ENCODE data around the gene TAGLN.

The TAGLN gene

DNA sequence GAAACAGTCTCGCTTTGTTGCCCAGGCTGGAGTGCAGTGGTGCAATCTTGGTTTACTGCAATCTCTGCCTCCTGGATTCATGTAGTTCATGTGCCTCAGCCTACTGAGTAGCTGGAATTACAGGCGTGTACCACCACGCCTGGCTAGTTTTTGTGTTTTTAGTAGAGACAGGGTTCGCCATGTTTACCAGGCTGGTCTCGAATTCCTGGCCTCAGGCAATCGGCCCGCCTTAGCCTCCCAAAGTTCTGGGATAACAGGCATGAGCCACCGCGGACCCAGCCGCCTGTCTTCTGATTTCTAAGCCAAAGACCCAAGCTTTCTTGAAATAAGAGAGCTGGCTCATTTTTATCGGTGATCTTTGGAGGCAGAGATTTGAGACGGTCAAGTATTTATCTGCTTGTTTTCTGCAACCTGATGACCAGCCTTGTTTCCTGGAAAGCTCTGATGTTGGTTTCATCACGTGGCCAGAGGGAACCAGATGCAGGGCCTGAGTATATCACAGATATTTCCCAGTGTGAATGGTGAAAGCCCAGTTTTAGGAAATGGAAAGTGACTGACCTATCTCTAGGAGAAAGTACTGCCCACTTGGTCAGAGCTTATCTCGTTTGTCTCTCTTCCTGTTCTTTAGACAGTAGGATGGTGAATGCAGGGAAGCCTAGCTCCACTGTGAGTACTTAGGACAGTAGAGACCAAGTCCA, 26.3 kb upstream of the TAGLN start:
- H3K36me3 ChIP-seq (ENCODE audit: control insufficient read depth, low read depth, low read length) = peaks cover 18% of the 10 kb centered on the region
- H3K27ac ChIP-seq (ENCODE audit: low read length) = no peak overlapping the region
- no peaks in the 10 kb centered on the region for H3K27me3 ChIP-seq (ENCODE audit: control insufficient read depth, insufficient read depth, low read length)
- no peak overlapping the region for H3K4me3 ChIP-seq (ENCODE audit: low read length)
- no peak overlapping the region for H3K9ac ChIP-seq (ENCODE audit: low read length)
- peaks cover 5% of the 10 kb centered on the region for H3K4me1 ChIP-seq (ENCODE audit: control insufficient read depth, low read depth, low read length)
- H3K9me3 ChIP-seq (ENCODE audit: control insufficient read depth, low read depth, low read length) = no peaks in the 10 kb centered on the region

DNA sequence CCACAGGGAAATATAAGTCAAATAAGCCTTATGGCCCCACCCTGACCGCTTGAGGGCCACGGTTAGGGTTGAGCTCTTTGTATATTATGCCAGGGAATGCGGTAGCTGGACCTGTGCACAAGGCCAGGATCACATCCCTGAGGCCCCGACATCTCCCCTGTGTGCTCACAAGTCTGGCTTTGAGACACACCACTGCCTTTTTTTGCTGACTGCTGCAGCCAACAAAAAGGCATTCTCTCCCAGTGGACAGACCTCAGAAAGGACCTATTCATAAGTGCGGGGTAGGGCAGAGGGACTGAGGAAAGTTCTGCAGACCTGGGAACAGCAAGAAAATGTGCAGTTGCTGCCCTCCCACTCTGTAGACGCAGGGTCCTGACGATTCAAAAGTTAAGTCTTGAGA, 24.1 kb upstream of the TAGLN start:
- Histone ChIP-seq H3K36me3 (ENCODE audit: control insufficient read depth, low read depth, low read length) (peaks cover 4% of the 10 kb centered on the region), H3K9ac (ENCODE audit: low read length) (no peak overlapping the region), H3K27me3 (ENCODE audit: control insufficient read depth, insufficient read depth, low read length) (no peaks in the 10 kb centered on the region), H3K4me3 (ENCODE audit: low read length) (no peak overlapping the region), H3K27ac (ENCODE audit: low read length) (no peak overlapping the region), H3K9me3 (ENCODE audit: control insufficient read depth, low read depth, low read length) (no peaks in the 10 kb centered on the region), H3K4me1 (ENCODE audit: control insufficient read depth, low read depth, low read length) (peaks cover 13% of the 10 kb centered on the region)

DNA sequence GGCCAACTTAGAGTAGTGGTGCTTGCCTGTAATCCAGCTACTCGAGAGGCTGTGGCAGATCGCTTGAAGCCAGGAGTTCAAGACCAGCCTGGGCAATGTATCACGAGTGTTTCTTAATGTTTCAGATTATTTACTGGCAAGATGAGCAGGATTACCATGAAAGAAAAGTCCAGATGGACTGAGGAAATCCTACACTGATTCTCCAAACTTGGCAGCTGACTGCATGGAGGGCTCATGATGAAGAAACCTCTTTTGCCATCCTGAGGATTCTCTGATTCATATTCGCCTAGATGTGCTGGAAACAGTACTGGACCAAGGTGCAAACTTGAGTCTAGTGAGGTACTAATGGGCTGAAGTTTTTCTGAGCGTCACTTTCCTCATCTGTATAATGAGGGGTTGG, 23.4 kb upstream of the TAGLN start:
- Histone ChIP-seq H3K27ac (ENCODE audit: low read length) (no peak overlapping the region), H3K36me3 (ENCODE audit: control insufficient read depth, low read depth, low read length) (peaks cover 4% of the 10 kb centered on the region), H3K4me1 (ENCODE audit: control insufficient read depth, low read depth, low read length) (peaks cover 13% of the 10 kb centered on the region), H3K4me3 (ENCODE audit: low read length) (no peak overlapping the region), H3K9ac (ENCODE audit: low read length) (no peak overlapping the region), H3K9me3 (ENCODE audit: control insufficient read depth, low read depth, low read length) (no peaks in the 10 kb centered on the region), H3K27me3 (ENCODE audit: control insufficient read depth, insufficient read depth, low read length) (no peaks in the 10 kb centered on the region)

DNA sequence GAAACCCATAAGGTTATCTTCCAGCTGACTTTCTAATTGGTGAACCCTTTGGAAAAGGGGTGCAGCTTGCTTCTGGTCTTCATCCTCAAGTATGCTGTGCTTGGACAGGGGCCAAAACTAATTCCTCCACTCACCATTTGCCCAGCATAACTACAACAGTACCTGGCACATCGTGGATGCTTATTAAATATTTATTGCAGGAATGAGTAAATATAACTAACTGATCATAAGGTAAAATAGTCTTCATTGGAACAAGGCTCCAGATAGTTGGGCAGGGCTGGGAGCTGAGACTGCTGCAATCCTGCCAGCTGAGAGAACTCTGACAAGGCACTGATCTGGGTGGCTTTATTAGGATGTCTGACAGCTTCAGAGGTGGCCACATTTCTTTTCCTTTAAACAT, 23.0 kb upstream of the TAGLN start:
- no peak overlapping the region for H3K4me3 ChIP-seq (ENCODE audit: low read length)
- peaks cover 15% of the 10 kb centered on the region for H3K4me1 ChIP-seq (ENCODE audit: control insufficient read depth, low read depth, low read length)
- no peaks in the 10 kb centered on the region for H3K9me3 ChIP-seq (ENCODE audit: control insufficient read depth, low read depth, low read length)
- H3K27me3 ChIP-seq (ENCODE audit: control insufficient read depth, insufficient read depth, low read length) = no peaks in the 10 kb centered on the region
- H3K9ac ChIP-seq (ENCODE audit: low read length) = no peak overlapping the region
- H3K27ac ChIP-seq (ENCODE audit: low read length) = no peak overlapping the region
- peaks cover 2% of the 10 kb centered on the region for H3K36me3 ChIP-seq (ENCODE audit: control insufficient read depth, low read depth, low read length)

DNA sequence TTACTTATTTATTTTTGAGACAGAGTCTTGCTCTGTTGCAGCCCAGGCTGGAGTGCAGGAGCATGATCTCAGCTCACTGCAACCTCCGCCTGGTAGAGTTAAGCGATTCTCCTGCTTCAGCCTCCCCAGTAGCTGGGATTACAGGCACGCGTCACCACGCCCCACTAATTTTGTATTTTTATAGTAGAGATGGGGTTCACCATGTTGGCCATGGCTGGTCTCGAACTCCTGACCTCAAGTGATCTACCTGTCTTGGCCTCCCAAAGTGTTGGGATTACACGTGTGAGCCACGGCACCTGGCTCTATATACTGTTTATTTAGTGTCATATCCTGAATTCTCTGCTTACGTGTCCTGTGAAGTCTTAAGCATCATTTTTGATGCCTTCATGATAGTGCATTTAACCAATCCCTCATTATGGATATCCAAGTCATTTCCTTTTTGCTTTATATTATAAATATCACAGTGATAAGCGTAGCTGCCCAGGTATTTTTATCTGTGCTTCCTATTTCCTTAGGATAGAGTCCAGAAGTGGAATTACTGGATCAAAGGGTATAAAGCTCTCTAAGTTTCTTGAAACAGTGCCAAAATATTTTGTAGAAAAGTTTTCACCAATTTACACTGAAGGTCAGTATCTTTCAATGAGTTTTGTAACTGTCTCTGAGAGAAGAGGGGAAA, 21.5 kb upstream of the TAGLN start:
- no peaks in the 10 kb centered on the region for H3K27me3 ChIP-seq (ENCODE audit: control insufficient read depth, insufficient read depth, low read length)
- no peak overlapping the region for H3K27ac ChIP-seq (ENCODE audit: low read length)
- H3K4me3 ChIP-seq (ENCODE audit: low read length) = peak overlapping the region; percentile 78
- peak overlapping the region; percentile 55 for H3K9ac ChIP-seq (ENCODE audit: low read length)
- no peaks in the 10 kb centered on the region for H3K36me3 ChIP-seq (ENCODE audit: control insufficient read depth, low read depth, low read length)
- H3K9me3 ChIP-seq (ENCODE audit: control insufficient read depth, low read depth, low read length) = no peaks in the 10 kb centered on the region
- peaks cover 15% of the 10 kb centered on the region for H3K4me1 ChIP-seq (ENCODE audit: control insufficient read depth, low read depth, low read length)

DNA sequence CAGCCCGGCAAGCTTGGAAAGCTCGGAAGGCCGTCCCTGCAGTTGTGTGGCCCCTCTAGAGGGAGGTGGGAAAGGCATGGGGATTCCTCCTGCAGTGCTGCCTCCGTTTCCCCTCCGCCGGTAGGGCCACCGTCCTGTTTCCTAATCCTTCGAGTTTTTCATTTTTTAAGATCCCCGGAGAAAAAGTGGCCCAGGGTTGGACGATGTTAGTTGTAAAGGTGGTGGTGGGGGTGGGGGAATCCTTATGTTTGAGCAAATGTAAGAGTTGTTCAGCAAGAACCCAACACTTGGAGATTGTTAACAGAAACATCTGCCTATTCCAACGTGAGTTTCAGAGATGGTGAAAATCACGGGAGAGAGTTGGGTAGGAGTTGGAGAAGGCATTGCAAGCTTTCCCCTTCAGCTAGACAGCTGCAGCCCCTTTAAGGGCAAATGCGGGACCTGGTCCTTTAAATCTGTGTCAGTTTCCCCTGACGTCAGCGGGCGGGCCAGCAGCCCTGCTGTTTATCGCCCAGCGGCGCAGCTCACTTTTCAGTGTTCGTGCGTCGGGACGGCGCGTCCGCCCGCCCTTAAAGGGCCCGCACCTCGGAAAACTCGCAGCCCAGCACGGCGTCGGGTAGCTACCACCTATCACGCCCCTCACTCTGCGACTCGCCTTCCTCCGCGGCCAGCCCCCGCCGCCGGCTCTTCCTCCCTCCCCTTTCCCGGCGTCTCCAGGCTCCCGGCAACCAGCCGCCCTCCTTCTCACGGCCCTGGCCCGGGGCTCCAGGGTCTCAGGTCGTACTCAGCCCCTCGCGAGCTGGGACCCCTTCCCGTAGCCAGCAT, 20.7 kb upstream of the TAGLN start, which contains the start of gene SIDT2:
Gene SIDT2 (plus strand): TSS at position 534 of the 825 bp plus-strand sequence. CDS start 521 bp downstream, outside the sequence.
- Histone ChIP-seq H3K4me1 (ENCODE audit: control insufficient read depth, low read depth, low read length) (peaks cover 15% of the 10 kb centered on the region), H3K36me3 (ENCODE audit: control insufficient read depth, low read depth, low read length) (no peaks in the 10 kb centered on the region), H3K4me3 (ENCODE audit: low read length) (peak within 1 kb of the TSS; percentile 78), H3K9ac (ENCODE audit: low read length) (peak within 1 kb of the TSS; percentile 55), H3K27ac (ENCODE audit: low read length) (peak within 1 kb of the TSS; percentile 60), H3K9me3 (ENCODE audit: control insufficient read depth, low read depth, low read length) (no peaks in the 10 kb centered on the region), H3K27me3 (ENCODE audit: control insufficient read depth, insufficient read depth, low read length) (no peaks in the 10 kb centered on the region)

DNA sequence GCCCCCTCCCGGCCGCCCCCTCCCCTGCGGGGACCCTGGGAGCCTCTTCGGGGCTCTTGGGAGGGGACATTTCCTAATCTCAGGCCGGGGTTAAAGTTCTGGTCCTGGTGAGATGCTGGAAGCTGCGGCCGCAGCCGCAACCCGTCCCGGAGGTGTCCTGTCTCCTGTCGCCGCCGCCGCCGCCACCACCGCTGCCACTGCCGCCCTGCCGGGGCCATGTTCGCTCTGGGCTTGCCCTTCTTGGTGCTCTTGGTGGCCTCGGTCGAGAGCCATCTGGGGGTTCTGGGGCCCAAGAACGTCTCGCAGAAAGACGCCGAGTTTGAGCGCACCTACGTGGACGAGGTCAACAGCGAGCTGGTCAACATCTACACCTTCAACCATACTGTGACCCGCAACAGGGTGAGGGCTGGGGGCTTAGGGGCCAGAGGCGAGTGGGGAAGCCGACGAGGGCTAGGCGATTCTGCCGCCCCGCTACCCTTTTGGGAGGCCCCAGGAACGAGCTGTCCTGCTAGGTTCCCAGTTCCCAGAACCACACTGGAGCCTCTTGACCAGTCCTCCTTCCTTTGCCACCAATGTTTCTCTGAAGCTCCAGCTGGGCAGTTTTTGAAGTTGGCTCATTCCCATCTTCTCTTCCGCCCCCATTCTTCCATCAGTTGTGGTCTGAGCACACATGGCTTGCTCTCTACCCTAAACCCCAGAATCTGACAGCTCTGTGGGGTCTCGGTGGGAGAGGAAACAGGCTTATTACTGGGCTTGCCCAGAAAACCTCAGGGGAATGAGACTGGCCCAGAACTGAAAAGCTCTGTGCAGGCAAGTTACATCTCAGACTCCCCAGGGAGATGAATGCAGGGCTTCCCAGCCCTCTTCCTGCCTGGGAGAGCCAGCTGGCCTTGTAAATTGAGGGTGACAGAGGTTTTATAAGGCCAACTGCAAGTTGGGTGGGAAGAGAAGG, 19.8 kb upstream of the TAGLN start:
- no peak overlapping the region for H3K27ac ChIP-seq (ENCODE audit: low read length)

DNA sequence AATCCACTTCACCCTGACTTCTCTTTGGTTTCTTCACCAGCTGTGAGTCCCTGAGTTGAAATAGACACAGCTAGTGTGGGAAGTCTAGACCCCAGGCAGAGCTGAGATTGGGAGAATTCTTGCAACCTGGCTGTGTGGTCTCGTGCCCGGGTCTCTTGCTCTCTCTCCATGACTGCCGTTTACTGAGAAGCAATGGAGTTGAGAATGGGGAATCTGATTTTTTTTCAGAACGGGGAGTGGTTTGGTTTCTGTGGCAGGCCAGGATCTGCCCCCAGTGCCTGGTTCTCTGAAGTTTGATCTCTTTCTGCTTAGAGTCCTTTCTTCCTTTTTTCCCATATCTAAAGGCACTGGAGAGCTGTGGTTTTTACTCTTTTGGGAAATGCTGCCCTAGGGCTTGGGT, 19.1 kb upstream of the TAGLN start:
- Histone ChIP-seq H3K27me3 (ENCODE audit: control insufficient read depth, insufficient read depth, low read length) (no peaks in the 10 kb centered on the region), H3K36me3 (ENCODE audit: control insufficient read depth, low read depth, low read length) (no peaks in the 10 kb centered on the region), H3K9ac (ENCODE audit: low read length) (no peak overlapping the region), H3K4me1 (ENCODE audit: control insufficient read depth, low read depth, low read length) (peaks cover 15% of the 10 kb centered on the region), H3K4me3 (ENCODE audit: low read length) (peak overlapping the region; percentile 78), H3K9me3 (ENCODE audit: control insufficient read depth, low read depth, low read length) (no peaks in the 10 kb centered on the region), H3K27ac (ENCODE audit: low read length) (no peak overlapping the region)

More for the DNA sequence above, 19.8 kb upstream of the TAGLN start:
- Histone ChIP-seq H3K36me3 (ENCODE audit: control insufficient read depth, low read depth, low read length) (no peaks in the 10 kb centered on the region), H3K9ac (ENCODE audit: low read length) (peak overlapping the region; percentile 51), H3K4me3 (ENCODE audit: low read length) (peak overlapping the region; percentile 78), H3K4me1 (ENCODE audit: control insufficient read depth, low read depth, low read length) (peaks cover 15% of the 10 kb centered on the region), H3K9me3 (ENCODE audit: control insufficient read depth, low read depth, low read length) (no peaks in the 10 kb centered on the region), H3K27me3 (ENCODE audit: control insufficient read depth, insufficient read depth, low read length) (no peaks in the 10 kb centered on the region)

DNA sequence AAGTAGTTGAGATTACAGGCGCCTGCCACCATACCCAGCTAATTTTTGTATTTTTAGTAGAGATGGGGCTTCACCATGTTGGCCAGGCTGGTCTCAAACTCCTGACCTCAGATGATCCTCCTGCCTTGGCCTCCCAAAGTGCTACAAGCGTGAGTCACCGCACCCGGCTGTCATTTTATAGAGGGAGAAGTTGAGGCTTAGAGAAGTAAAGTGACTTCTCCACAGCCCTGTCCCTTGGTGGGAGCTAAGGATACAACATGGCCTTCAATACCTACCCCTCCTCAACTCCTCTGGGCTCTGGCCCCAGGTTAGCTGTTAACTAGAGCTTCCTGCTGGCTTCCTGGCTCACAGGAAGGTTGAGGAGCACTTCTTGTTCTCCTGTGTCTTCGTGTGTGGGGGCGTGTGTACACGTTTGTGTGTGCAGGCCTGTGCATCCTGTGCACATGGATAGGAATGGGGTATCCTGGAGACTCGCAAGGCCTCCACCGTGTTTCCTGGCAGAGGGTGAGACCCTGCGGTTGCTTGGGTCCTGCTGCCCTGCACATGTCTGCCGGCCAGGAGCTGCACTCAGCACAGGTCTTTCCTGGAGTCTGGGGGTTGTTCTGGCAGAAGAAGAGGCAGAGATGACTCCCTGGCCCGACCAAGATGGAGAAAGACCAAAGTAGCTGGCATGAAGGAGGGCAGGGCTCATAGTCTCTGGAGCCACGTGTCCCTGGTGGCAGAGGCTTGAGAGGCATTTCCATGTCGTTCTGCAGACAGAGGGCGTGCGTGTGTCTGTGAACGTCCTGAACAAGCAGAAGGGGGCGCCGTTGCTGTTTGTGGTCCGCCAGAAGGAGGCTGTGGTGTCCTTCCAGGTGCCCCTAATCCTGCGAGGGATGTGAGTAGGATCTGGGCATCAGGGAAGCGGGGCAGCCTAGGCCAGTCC, 18.2 kb upstream of the TAGLN start:
- Histone ChIP-seq H3K9me3 (ENCODE audit: control insufficient read depth, low read depth, low read length) (no peaks in the 10 kb centered on the region), H3K36me3 (ENCODE audit: control insufficient read depth, low read depth, low read length) (no peaks in the 10 kb centered on the region), H3K4me3 (ENCODE audit: low read length) (no peak overlapping the region), H3K4me1 (ENCODE audit: control insufficient read depth, low read depth, low read length) (peaks cover 15% of the 10 kb centered on the region), H3K9ac (ENCODE audit: low read length) (no peak overlapping the region), H3K27ac (ENCODE audit: low read length) (no peak overlapping the region), H3K27me3 (ENCODE audit: control insufficient read depth, insufficient read depth, low read length) (no peaks in the 10 kb centered on the region)
